ENCODE results near the gene ALG14. TPM values are rescaled to one million over a fixed set of nuclear protein-coding genes. Genes with fewer than 3 reads are reported as not detected.
A peak's percentile ranks its signal among the peaks of the same experiment; 100 is the strongest.
"Not testable (repeated sequence)": the region's sequence is repeated elsewhere in the genome, so short reads cannot be mapped to it uniquely, and the experiment has no call there.

Gene ALG14
- polyA plus RNA-seq (ENCODE audit: insufficient read length in 3 of 3) = 10 to 100 TPM; 11.6 to 16.2 (median 14.3) TPM

- peak; percentile 96 to 97 (median 96) for DNase-seq (ENCODE audit: low read depth in 3 of 3, low spot score in 2 of 3)
Observed at GRCh38 chr1:95072532-95073419, at the start of gene ALG14. ALG14 (minus strand) TSS chr1:95072951; CDS start chr1:95072898, 53 bp downstream.

- no peak for DNase-seq (ENCODE audit: low read depth in 3 of 3, low spot score in 2 of 3)
Observed at GRCh38 chr1:95122151-95122697, 49.5 kb upstream of the ALG14 start.

GRCh38 chr1:95119273-95119672 lies 46.5 kb upstream of the ALG14 start:
- DNase-seq (ENCODE audit: low read depth in 3 of 3, low spot score in 2 of 3) = no peak

- DNase-seq (ENCODE audit: low read depth in 3 of 3, low spot score in 2 of 3) = no peak
Observed at GRCh38 chr1:95118710-95119109, 46.0 kb upstream of the ALG14 start.

GRCh38 chr1:95118067-95118499 lies 45.3 kb upstream of the ALG14 start:
- peak in 1 of 3 donors; percentile 20 for DNase-seq (ENCODE audit: low read depth in 3 of 3, low spot score in 2 of 3)

GRCh38 chr1:95117207-95118066 lies 44.7 kb upstream of the ALG14 start, which contains the start of gene TLCD4:
TLCD4 (plus strand) TSS chr1:95117355; CDS start chr1:95143902, 26,547 bp downstream.
- DNase-seq (ENCODE audit: low read depth in 3 of 3, low spot score in 2 of 3) = peak; percentile 27 to 58 (median 52)

GRCh38 chr1:95116580-95117206 lies 43.9 kb upstream of the ALG14 start:
- peak; percentile 40 to 67 (median 55) for DNase-seq (ENCODE audit: low read depth in 3 of 3, low spot score in 2 of 3)

GRCh38 chr1:95115708-95116137 lies 43.0 kb upstream of the ALG14 start:
- no peak for DNase-seq (ENCODE audit: low read depth in 3 of 3, low spot score in 2 of 3)

GRCh38 chr1:95113684-95114083 lies 40.9 kb upstream of the ALG14 start:
- no peak for DNase-seq (ENCODE audit: low read depth in 3 of 3, low spot score in 2 of 3)

GRCh38 chr1:95111014-95111413 lies 38.3 kb upstream of the ALG14 start:
- DNase-seq (ENCODE audit: low read depth in 3 of 3, low spot score in 2 of 3) = no peak

- no peak for DNase-seq (ENCODE audit: low read depth in 3 of 3, low spot score in 2 of 3)
Observed at GRCh38 chr1:95108792-95109191, 36.0 kb upstream of the ALG14 start.

- no peak for DNase-seq (ENCODE audit: low read depth in 3 of 3, low spot score in 2 of 3)
Observed at GRCh38 chr1:95098196-95098595, 25.4 kb upstream of the ALG14 start.

- no peak for DNase-seq (ENCODE audit: low read depth in 3 of 3, low spot score in 2 of 3)
Observed at GRCh38 chr1:95097426-95097825, 24.7 kb upstream of the ALG14 start.

GRCh38 chr1:95096218-95096841 lies 23.6 kb upstream of the ALG14 start:
- no peak for DNase-seq (ENCODE audit: low read depth in 3 of 3, low spot score in 2 of 3)

GRCh38 chr1:95095833-95096217 lies 23.1 kb upstream of the ALG14 start:
- DNase-seq (ENCODE audit: low read depth in 3 of 3, low spot score in 2 of 3) = no peak

- no peak for DNase-seq (ENCODE audit: low read depth in 3 of 3, low spot score in 2 of 3)
Observed at GRCh38 chr1:95094923-95095322, 22.2 kb upstream of the ALG14 start.

GRCh38 chr1:95093296-95093695 lies 20.5 kb upstream of the ALG14 start:
- DNase-seq (ENCODE audit: low read depth in 3 of 3, low spot score in 2 of 3) = no peak

- DNase-seq (ENCODE audit: low read depth in 3 of 3, low spot score in 2 of 3) = not testable (repeated sequence)
Observed at GRCh38 chr1:95092891-95093290, 20.1 kb upstream of the ALG14 start.

- DNase-seq (ENCODE audit: low read depth in 3 of 3, low spot score in 2 of 3) = not testable (repeated sequence)
Observed at GRCh38 chr1:95091290-95091689, 18.5 kb upstream of the ALG14 start.
